ENCODE measurements around the gene ZNF274. TPM values are rescaled to one million over a fixed set of nuclear protein-coding genes. Genes with fewer than 3 reads are reported as not detected.
A peak's percentile ranks its signal among the peaks of the same experiment; 100 is the strongest.

The ZNF274 gene
- total RNA-seq, 4 donors from 2014 or later: 18.7 to 27.8 (median 22.8) TPM

DNA sequence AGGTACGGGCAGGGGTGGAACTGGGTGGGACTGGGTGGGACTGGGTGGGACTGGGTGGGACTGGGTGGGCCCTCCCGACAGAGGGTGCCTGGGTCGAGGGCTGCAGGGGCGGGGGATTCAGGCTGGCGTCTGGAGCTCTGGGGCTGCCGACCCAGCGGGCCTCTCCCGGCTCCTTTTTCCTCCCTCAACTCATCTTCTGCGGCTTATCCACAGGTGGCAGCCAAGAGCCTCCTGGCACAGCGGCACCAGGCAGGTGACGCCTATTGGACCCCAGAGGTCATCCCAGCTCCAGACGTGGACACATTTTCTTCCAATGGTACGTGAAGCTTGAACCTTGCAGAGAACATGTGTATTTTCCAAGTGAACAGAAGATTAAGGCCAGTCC, 46.4 kb downstream of the ZNF274 start:
- H3K27ac ChIP-seq (replicated peaks in 1 of 4): peak overlapping the region; percentile 76 to 86 (median 82)

DNA sequence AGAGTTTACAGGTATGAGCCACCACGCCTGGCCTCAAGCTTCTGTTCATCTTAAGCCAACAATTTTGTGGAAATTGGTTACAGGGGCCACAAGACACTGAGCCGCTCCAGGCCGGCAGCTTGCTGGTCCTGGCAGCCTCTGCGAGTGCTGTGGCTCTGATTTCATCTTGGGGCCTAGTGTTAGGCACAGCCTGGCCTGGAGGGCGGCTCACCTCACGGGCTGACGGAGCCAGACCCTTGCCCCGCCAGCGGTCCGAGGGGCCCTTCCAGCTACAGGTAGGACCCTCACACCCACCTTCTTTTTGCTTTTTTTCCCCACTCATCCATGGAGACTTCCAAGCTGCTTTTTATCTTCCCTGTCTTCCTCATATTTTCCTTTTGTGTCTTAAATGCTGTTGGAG, 54.5 kb downstream of the ZNF274 start:
- Histone ChIP-seq H3K27ac (replicated peaks in 1 of 4) (no peak overlapping the region), H3K4me1 (no peaks in the 10 kb centered on the region), H3K27me3 (no peaks in the 10 kb centered on the region), H3K36me3 (peaks cover 69 to 100% (median 89%) of the 10 kb centered on the region in 4 donors), H3K4me3 (no peak overlapping the region), H3K9me3 (peaks cover 9 to 97% (median 91%) of the 10 kb centered on the region in 4 donors)
- intact Hi-C loops (cut with DNase I): no loop called here
- WGBS: 89% methylated on average over 10 of the region's 10 CpGs
- no peak for TF ChIP-seq EP300 (IDR thresholded peaks at IDR 0.05)
- TF ChIP-seq POLR2A (IDR thresholded peaks at IDR 0.05; ENCODE audit: low read depth): no peak
- TF ChIP-seq POLR2AphosphoS5 (IDR thresholded peaks at IDR 0.05): no peak
- TF ChIP-seq, protein P1, sequence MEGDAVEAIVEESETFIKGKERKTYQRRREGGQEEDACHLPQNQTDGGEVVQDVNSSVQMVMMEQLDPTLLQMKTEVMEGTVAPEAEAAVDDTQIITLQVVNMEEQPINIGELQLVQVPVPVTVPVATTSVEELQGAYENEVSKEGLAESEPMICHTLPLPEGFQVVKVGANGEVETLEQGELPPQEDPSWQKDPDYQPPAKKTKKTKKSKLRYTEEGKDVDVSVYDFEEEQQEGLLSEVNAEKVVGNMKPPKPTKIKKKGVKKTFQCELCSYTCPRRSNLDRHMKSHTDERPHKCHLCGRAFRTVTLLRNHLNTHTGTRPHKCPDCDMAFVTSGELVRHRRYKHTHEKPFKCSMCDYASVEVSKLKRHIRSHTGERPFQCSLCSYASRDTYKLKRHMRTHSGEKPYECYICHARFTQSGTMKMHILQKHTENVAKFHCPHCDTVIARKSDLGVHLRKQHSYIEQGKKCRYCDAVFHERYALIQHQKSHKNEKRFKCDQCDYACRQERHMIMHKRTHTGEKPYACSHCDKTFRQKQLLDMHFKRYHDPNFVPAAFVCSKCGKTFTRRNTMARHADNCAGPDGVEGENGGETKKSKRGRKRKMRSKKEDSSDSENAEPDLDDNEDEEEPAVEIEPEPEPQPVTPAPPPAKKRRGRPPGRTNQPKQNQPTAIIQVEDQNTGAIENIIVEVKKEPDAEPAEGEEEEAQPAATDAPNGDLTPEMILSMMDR (IDR thresholded peaks at IDR 0.05): no peak
- no peak for DNase-seq (ENCODE audit: extremely low spot score)

More for the DNA sequence above, 46.4 kb downstream of the ZNF274 start:
- H3K36me3 ChIP-seq: peaks cover 45 to 48% (median 45%) of the 10 kb centered on the region in 4 donors
- no peak for TF ChIP-seq POLR2AphosphoS5 (IDR thresholded peaks at IDR 0.05)
- TF ChIP-seq EP300 (IDR thresholded peaks at IDR 0.05): no peak
- TF ChIP-seq, protein P1 (IDR thresholded peaks at IDR 0.05): no peak
- TF ChIP-seq POLR2A (IDR thresholded peaks at IDR 0.05; ENCODE audit: low read depth): no peak
- no peak for DNase-seq (ENCODE audit: extremely low spot score)
- H3K4me1 ChIP-seq: peaks cover 17 to 20% (median 17%) of the 10 kb centered on the region in 4 donors
- peak overlapping the region; percentile 76 to 86 (median 79) for H3K4me3 ChIP-seq
- WGBS: 9% methylated on average over 7 of the region's 13 CpGs
- peaks cover 2 to 52% (median 30%) of the 10 kb centered on the region in 4 donors for H3K9me3 ChIP-seq
- H3K27me3 ChIP-seq: no peaks in the 10 kb centered on the region
- intact Hi-C loops (cut with DNase I): no loop called here

DNA sequence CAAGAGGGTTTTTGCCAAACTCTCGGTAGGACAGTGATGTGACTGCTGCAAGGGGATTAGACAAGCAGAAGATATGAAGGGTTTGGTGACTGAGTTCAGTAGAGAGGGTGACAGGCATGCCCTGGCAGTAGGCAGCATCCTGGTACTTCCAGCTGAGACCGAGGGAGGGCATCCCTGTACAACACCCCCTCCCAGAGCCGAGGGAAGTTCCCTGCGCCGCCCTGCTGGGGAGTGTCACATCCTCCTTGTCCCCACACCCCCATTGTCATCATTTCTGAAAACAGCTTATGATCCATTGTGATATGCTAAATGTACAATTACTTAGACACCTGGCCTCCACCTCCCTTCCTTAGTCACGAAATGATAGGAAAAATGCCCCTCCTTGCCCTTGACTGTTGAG, 60.5 kb downstream of the ZNF274 start:
- intact Hi-C loops (cut with DNase I): no loop called here
- no peaks in the 10 kb centered on the region for H3K27me3 ChIP-seq
- 96% methylated on average over 6 of the region's 6 CpGs for WGBS
- TF ChIP-seq POLR2AphosphoS5 (IDR thresholded peaks at IDR 0.05) (no peak), EP300 (IDR thresholded peaks at IDR 0.05) (no peak), POLR2A (IDR thresholded peaks at IDR 0.05; ENCODE audit: low read depth) (no peak)
- TF ChIP-seq, protein P1 (IDR thresholded peaks at IDR 0.05): no peak
- H3K4me3 ChIP-seq: no peak overlapping the region
- DNase-seq (ENCODE audit: extremely low spot score): no peak
- H3K9me3 ChIP-seq: peaks cover 18 to 100% (median 100%) of the 10 kb centered on the region in 4 donors
- H3K27ac ChIP-seq (replicated peaks in 1 of 4): no peak overlapping the region
- peaks cover 86 to 100% (median 95%) of the 10 kb centered on the region in 4 donors for H3K36me3 ChIP-seq
- no peaks in the 10 kb centered on the region for H3K4me1 ChIP-seq

DNA sequence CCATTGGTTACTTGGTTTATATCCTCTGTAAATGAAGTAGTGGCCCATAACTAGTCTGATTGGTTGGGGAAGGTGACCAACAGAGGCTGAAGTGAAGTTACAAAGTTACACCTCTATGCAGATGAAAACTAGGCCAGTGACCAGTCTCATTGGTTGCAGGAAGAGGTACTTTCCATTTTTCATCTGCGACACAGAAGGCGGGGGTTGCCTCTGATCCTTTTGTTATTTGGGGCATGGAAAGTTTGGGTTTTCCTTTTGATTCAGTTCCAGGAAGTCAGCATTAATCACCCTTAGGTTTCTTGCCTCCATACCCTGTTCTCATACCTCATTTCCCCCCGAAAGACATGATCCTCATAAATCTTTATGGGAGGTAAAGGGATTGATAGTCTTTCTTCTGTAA, 66.0 kb downstream of the ZNF274 start:
- H3K27me3 ChIP-seq: no peaks in the 10 kb centered on the region
- no peak overlapping the region for H3K27ac ChIP-seq (replicated peaks in 1 of 4)
- H3K9me3 ChIP-seq: peaks cover 22 to 100% (median 100%) of the 10 kb centered on the region in 4 donors
- WGBS: 93% methylated on average over 3 of the region's 3 CpGs
- intact Hi-C loops (cut with DNase I): no loop called here
- H3K4me3 ChIP-seq: no peak overlapping the region
- TF ChIP-seq POLR2A (IDR thresholded peaks at IDR 0.05; ENCODE audit: low read depth): no peak
- TF ChIP-seq, protein P1 (IDR thresholded peaks at IDR 0.05): no peak
- no peak for TF ChIP-seq POLR2AphosphoS5 (IDR thresholded peaks at IDR 0.05)
- no peak for TF ChIP-seq EP300 (IDR thresholded peaks at IDR 0.05)
- H3K36me3 ChIP-seq: peaks cover 94 to 100% (median 98%) of the 10 kb centered on the region in 4 donors
- no peak for DNase-seq (ENCODE audit: extremely low spot score)
- no peaks in the 10 kb centered on the region for H3K4me1 ChIP-seq

Data from esophagus muscularis mucosa (tissue), 4 donors.